ENCODE data around the gene TUT4. TPM values are rescaled to one million over a fixed set of nuclear protein-coding genes. Genes with fewer than 3 reads are reported as not detected.

TUT4 gene
- polyA plus RNA-seq, 3 donors = 4.3 to 24.2 (median 7.6) TPM

DNA sequence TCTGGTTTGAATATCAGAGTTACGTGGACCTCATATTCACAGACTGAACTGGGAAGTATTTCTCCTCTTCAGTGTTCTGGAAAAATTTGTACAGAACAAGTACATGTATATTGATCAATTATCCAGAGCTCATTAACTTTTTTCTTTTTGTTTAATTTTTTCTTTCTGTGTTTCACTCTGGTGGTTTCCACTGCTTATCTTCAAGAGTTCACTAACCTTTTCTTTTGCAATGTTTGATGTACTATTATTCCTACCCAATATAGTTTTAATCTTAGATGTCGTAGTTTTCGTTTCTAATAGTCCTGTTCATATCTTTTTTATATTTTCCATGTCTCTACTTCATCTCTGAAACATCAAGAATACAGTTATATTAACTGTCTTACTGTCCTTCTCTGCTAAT, 46.5 kb downstream of the TUT4 start:
- H3K4me3 ChIP-seq (replicated peaks in 1 of 3; ENCODE audit: low read depth in 2 of 3, low read length in 3 of 3) = no peak overlapping the region
- no peaks in the 10 kb centered on the region for H3K27me3 ChIP-seq (ENCODE audit: control insufficient read depth in 2 of 2, insufficient read depth in 2 of 2, low read length in 2 of 2)
- WGBS (ENCODE audit: insufficient coverage) = no CpG with 5 or more reads among the region's 3 CpGs
- no peaks in the 10 kb centered on the region for H3K9me3 ChIP-seq (replicated peaks in 1 of 2; ENCODE audit: control insufficient read depth in 1 of 2, insufficient read depth in 1 of 2, low read length in 2 of 2)
- H3K4me1 ChIP-seq (ENCODE audit: control insufficient read depth in 1 of 2, insufficient read depth in 2 of 2, low read length in 2 of 2) = no peaks in the 10 kb centered on the region
- DNase-seq = no peak
- no peak overlapping the region for H3K4me3 Mint-ChIP-seq
- H3K36me3 Mint-ChIP-seq = peaks cover 29 to 54% of the 10 kb centered on the region in 2 donors
- H3K27ac ChIP-seq (ENCODE audit: low read depth in 1 of 2, low read length in 2 of 2) = no peak overlapping the region
- no peaks in the 10 kb centered on the region for H3K79me2 ChIP-seq (ENCODE audit: insufficient read depth, low read length)
- H3K9ac ChIP-seq (ENCODE audit: insufficient read depth, low read length, poor library complexity, severe bottlenecking) = no peak overlapping the region
- no peaks in the 10 kb centered on the region for H3K27me3 Mint-ChIP-seq (ENCODE audit: low read depth in 3 of 3)
- peaks cover 3 to 35% of the 10 kb centered on the region in 2 donors for H3K36me3 ChIP-seq (replicated peaks in 1 of 2; ENCODE audit: control insufficient read depth in 1 of 2, insufficient read depth in 2 of 2, low read length in 2 of 2)
- H4K20me1 ChIP-seq (ENCODE audit: insufficient read depth, low read length) = no peaks in the 10 kb centered on the region
- H3K27ac Mint-ChIP-seq = no peak overlapping the region
- no peak overlapping the region for H2AFZ ChIP-seq (ENCODE audit: insufficient read depth, low read depth, low read length, poor library complexity, severe bottlenecking)
- TF ChIP-seq, protein P1, sequence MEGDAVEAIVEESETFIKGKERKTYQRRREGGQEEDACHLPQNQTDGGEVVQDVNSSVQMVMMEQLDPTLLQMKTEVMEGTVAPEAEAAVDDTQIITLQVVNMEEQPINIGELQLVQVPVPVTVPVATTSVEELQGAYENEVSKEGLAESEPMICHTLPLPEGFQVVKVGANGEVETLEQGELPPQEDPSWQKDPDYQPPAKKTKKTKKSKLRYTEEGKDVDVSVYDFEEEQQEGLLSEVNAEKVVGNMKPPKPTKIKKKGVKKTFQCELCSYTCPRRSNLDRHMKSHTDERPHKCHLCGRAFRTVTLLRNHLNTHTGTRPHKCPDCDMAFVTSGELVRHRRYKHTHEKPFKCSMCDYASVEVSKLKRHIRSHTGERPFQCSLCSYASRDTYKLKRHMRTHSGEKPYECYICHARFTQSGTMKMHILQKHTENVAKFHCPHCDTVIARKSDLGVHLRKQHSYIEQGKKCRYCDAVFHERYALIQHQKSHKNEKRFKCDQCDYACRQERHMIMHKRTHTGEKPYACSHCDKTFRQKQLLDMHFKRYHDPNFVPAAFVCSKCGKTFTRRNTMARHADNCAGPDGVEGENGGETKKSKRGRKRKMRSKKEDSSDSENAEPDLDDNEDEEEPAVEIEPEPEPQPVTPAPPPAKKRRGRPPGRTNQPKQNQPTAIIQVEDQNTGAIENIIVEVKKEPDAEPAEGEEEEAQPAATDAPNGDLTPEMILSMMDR (IDR thresholded peaks at IDR 0.05) = no peak
- intact Hi-C loops (cut with micrococcal nuclease) = no loop called here
- H3K4me1 Mint-ChIP-seq = no peaks in the 10 kb centered on the region
- no peak overlapping the region for H3K4me2 ChIP-seq (replicated peaks; ENCODE audit: extremely low read depth, low read length, poor library complexity, severe bottlenecking)
- peaks cover 0 to 3% (median 0%) of the 10 kb centered on the region in 7 donors for H3K9me3 Mint-ChIP-seq

DNA sequence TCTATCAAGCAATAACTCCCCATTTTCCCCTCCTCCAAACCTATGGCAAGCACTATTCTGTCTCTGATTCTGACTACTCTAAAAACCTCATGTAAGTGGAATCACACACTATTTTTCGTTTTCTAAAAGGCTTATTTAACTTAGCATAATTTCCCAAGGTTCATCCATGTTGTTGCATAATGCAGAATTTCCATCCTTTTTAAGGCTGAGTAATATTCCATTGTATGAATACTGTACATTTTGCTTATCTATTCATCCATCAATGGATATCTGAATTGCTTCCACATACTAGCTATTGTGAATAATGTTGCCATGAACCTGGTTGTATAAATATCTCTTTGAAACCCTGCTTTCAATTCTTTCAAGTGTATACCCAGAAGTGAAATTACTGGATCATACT, 48.2 kb downstream of the TUT4 start:
- H3K4me3 Mint-ChIP-seq = no peak overlapping the region
- Histone ChIP-seq H3K9me3 (replicated peaks in 1 of 2; ENCODE audit: control insufficient read depth in 1 of 2, insufficient read depth in 1 of 2, low read length in 2 of 2) (no peaks in the 10 kb centered on the region), H3K27ac (ENCODE audit: low read depth in 1 of 2, low read length in 2 of 2) (no peak overlapping the region), H3K4me3 (replicated peaks in 1 of 3; ENCODE audit: low read depth in 2 of 3, low read length in 3 of 3) (no peak overlapping the region), H3K9ac (ENCODE audit: insufficient read depth, low read length, poor library complexity, severe bottlenecking) (no peak overlapping the region), H3K4me1 (ENCODE audit: control insufficient read depth in 1 of 2, insufficient read depth in 2 of 2, low read length in 2 of 2) (no peaks in the 10 kb centered on the region), H3K27me3 (ENCODE audit: control insufficient read depth in 2 of 2, insufficient read depth in 2 of 2, low read length in 2 of 2) (no peaks in the 10 kb centered on the region), H3K4me2 (replicated peaks; ENCODE audit: extremely low read depth, low read length, poor library complexity, severe bottlenecking) (no peak overlapping the region), H4K20me1 (ENCODE audit: insufficient read depth, low read length) (no peaks in the 10 kb centered on the region), H2AFZ (ENCODE audit: insufficient read depth, low read depth, low read length, poor library complexity, severe bottlenecking) (no peak overlapping the region), H3K36me3 (replicated peaks in 1 of 2; ENCODE audit: control insufficient read depth in 1 of 2, insufficient read depth in 2 of 2, low read length in 2 of 2) (peaks cover 3 to 35% of the 10 kb centered on the region in 2 donors), H3K79me2 (ENCODE audit: insufficient read depth, low read length) (no peaks in the 10 kb centered on the region)
- TF ChIP-seq, protein P1 (IDR thresholded peaks at IDR 0.05) = no peak
- H3K9me3 Mint-ChIP-seq = peaks cover 0 to 3% (median 0%) of the 10 kb centered on the region in 7 donors
- no CpG with 5 or more reads among the region's 1 CpG for WGBS (ENCODE audit: insufficient coverage)
- intact Hi-C loops (cut with micrococcal nuclease) = no loop called here
- no peaks in the 10 kb centered on the region for H3K27me3 Mint-ChIP-seq (ENCODE audit: low read depth in 3 of 3)
- H3K36me3 Mint-ChIP-seq = peaks cover 23 to 50% of the 10 kb centered on the region in 2 donors
- no peak for DNase-seq
- H3K4me1 Mint-ChIP-seq = no peaks in the 10 kb centered on the region
- no peak overlapping the region for H3K27ac Mint-ChIP-seq

Data from CD14-positive monocyte (primary cell).